ENCODE measurements around the gene ACOT11. TPM values are rescaled to one million over a fixed set of nuclear protein-coding genes. Genes with fewer than 3 reads are reported as not detected.

ACOT11 gene
- polyA plus RNA-seq, 1 of the 3 experiments (the other 2 are of a cell fraction): 6.9 TPM

- POLR2A ChIA-PET: no interaction called here
- Histone ChIP-seq H3K9ac (no peak overlapping the region), H3K4me1 (ENCODE audit: control insufficient read depth in 1 of 2, insufficient read depth in 2 of 2, low read depth in 1 of 2, low read length in 1 of 2) (no peaks in the 10 kb centered on the region), H3K79me2 (ENCODE audit: insufficient read depth) (no peaks in the 10 kb centered on the region), H3K9me3 (no peaks in the 10 kb centered on the region), H3K36me3 (replicated peaks in 1 of 2; ENCODE audit: control insufficient read depth in 1 of 2, insufficient read depth in 2 of 2, low read length in 1 of 2) (no peaks in the 10 kb centered on the region), H3K27me3 (ENCODE audit: insufficient read depth) (no peaks in the 10 kb centered on the region), H4K20me1 (ENCODE audit: insufficient read depth) (no peaks in the 10 kb centered on the region), H3F3A (replicated peaks; ENCODE audit: insufficient read depth) (no peaks in the 10 kb centered on the region), H3K4me2 (no peak overlapping the region), H3K9me2 (no peaks in the 10 kb centered on the region), H3K4me3 (ENCODE audit: low read depth in 2 of 2, low read length in 1 of 2) (no peak overlapping the region), H3K27ac (ENCODE audit: low read depth in 2 of 2, low read length in 1 of 2) (no peak overlapping the region), H2AFZ (ENCODE audit: low read depth) (no peak overlapping the region)
- TF ChIP-seq CHD2 (IDR thresholded peaks at IDR 0.05; ENCODE audit: low read length, partially characterized antibody) (no peak), ELF1 (IDR thresholded peaks at IDR 0.05) (no peak), PBX3 (IDR thresholded peaks at IDR 0.05) (no peak), JUND (IDR thresholded peaks at IDR 0.05) (no peak), CTCF (IDR thresholded peaks at IDR 0.05) (no peak), RAD21 (IDR thresholded peaks at IDR 0.05; ENCODE audit: low read length) (no peak)
- CTCF ChIA-PET: interaction anchor here (2.5 kb wide), 1 partner anchor 104 kb away, joined by 6 read pairs; the partner anchor contains the start of gene ACOT11
- no peak for DNase-seq
Observed at GRCh38 chr1:54652168-54652567, 104.1 kb downstream of the ACOT11 start.

- Histone ChIP-seq H3F3A (replicated peaks; ENCODE audit: insufficient read depth) (no peaks in the 10 kb centered on the region), H3K4me3 (ENCODE audit: low read depth in 2 of 2, low read length in 1 of 2) (no peak overlapping the region), H4K20me1 (ENCODE audit: insufficient read depth) (no peaks in the 10 kb centered on the region), H2AFZ (ENCODE audit: low read depth) (no peak overlapping the region), H3K9me2 (no peaks in the 10 kb centered on the region), H3K27ac (ENCODE audit: low read depth in 2 of 2, low read length in 1 of 2) (no peak overlapping the region), H3K4me1 (ENCODE audit: control insufficient read depth in 1 of 2, insufficient read depth in 2 of 2, low read depth in 1 of 2, low read length in 1 of 2) (no peaks in the 10 kb centered on the region), H3K4me2 (no peak overlapping the region), H3K79me2 (ENCODE audit: insufficient read depth) (no peaks in the 10 kb centered on the region), H3K36me3 (replicated peaks in 1 of 2; ENCODE audit: control insufficient read depth in 1 of 2, insufficient read depth in 2 of 2, low read length in 1 of 2) (no peaks in the 10 kb centered on the region), H3K9ac (no peak overlapping the region), H3K9me3 (0 out of 2 replicates have a peak, but pooled peaks cover under 1% of the 10 kb centered on the region), H3K27me3 (ENCODE audit: insufficient read depth) (no peaks in the 10 kb centered on the region)
- POLR2A ChIA-PET: no interaction called here
- TF ChIP-seq RFX5 (IDR thresholded peaks at IDR 0.05; ENCODE audit: low read length): no peak
- peak; percentile 64; the same call in 1 of the 2 replicates for TF ChIP-seq REST (IDR thresholded peaks at IDR 0.05; ENCODE audit: low read depth, low read length)
- CTCF ChIA-PET: interaction anchor here (0.7 to 1.2 kb wide), 2 partner anchors 17 to 19 kb away, joined by 3 to 4 read pairs; no protein-coding TSS in a partner anchor
- 50% methylated on average over 4 of the region's 4 CpGs for WGBS (ENCODE audit: low lambda C conversion rate)
- no peak for DNase-seq
Observed at GRCh38 chr1:54653036-54653435, 105.0 kb downstream of the ACOT11 start.
